Rectal smooth muscle tissue (tissue), 1 donor: ENCODE data around the gene KCNIP2.
A peak's percentile ranks its signal among the peaks of the same experiment; 100 is the strongest.

ENCODE experiments used
- H3K27ac ChIP-seq: one replicate; pipeline ENCODE4 v1.7.0; 2013; ENCODE audit warnings: low read depth, low read length, inconsistent platforms
- H3K27me3 ChIP-seq: one replicate; pipeline ENCODE4 v1.7.0; 2013; ENCODE audit warnings: low read length; ENCODE audit not compliant: control insufficient read depth, insufficient read depth
- H3K36me3 ChIP-seq: one replicate; pipeline ENCODE4 v1.7.0; 2013; ENCODE audit warnings: low read length; ENCODE audit not compliant: control insufficient read depth, insufficient read depth
- H3K4me1 ChIP-seq: one replicate; pipeline ENCODE4 v1.7.0; 2013; ENCODE audit warnings: low read length; ENCODE audit not compliant: control insufficient read depth, insufficient read depth
- H3K4me3 ChIP-seq: one replicate; pipeline ENCODE4 v1.7.0; 2013; ENCODE audit warnings: low read length
- H3K9ac ChIP-seq: one replicate; pipeline ENCODE4 v1.7.0; 2013; ENCODE audit warnings: low read length

KCNIP2 gene

GRCh38 chr10:101843032-101844021 lies at the start of gene KCNIP2:
Gene KCNIP2 (minus strand): TSS chr10:101843800. CDS start chr10:101843568, 232 bp downstream.
- peak within 1 kb of the TSS; percentile 11 for H3K4me3 ChIP-seq
- no peaks in the 10 kb centered on the region for H3K27me3 ChIP-seq
- H3K36me3 ChIP-seq, result no peaks in the 10 kb centered on the region
- peaks cover 5% of the 10 kb centered on the region for H3K4me1 ChIP-seq
- no peak within 1 kb of the TSS for H3K9ac ChIP-seq
- H3K27ac ChIP-seq, result no peak within 1 kb of the TSS

- no peaks in the 10 kb centered on the region for H3K36me3 ChIP-seq
- H3K9ac ChIP-seq, result no peak overlapping the region
- H3K27me3 ChIP-seq, result no peaks in the 10 kb centered on the region
- H3K4me1 ChIP-seq, result peaks cover 3% of the 10 kb centered on the region
- H3K4me3 ChIP-seq, result no peak overlapping the region
- H3K27ac ChIP-seq, result no peak overlapping the region
Measured at GRCh38 chr10:101892782-101893391, 49.3 kb upstream of the KCNIP2 start.

GRCh38 chr10:101889256-101890210 lies 45.9 kb upstream of the KCNIP2 start:
- Histone ChIP-seq H3K36me3 (no peaks in the 10 kb centered on the region), H3K27me3 (no peaks in the 10 kb centered on the region), H3K4me3 (no peak overlapping the region), H3K4me1 (no peaks in the 10 kb centered on the region), H3K27ac (no peak overlapping the region), H3K9ac (no peak overlapping the region)

- Histone ChIP-seq H3K36me3 (no peaks in the 10 kb centered on the region), H3K27ac (no peak overlapping the region), H3K4me3 (no peak overlapping the region), H3K27me3 (no peaks in the 10 kb centered on the region), H3K4me1 (no peaks in the 10 kb centered on the region), H3K9ac (no peak overlapping the region)
Measured at GRCh38 chr10:101888251-101888949, 44.8 kb upstream of the KCNIP2 start.

- H3K27ac ChIP-seq, result no peak overlapping the region
- H3K36me3 ChIP-seq, result no peaks in the 10 kb centered on the region
- no peaks in the 10 kb centered on the region for H3K4me1 ChIP-seq
- no peaks in the 10 kb centered on the region for H3K27me3 ChIP-seq
- no peak overlapping the region for H3K9ac ChIP-seq
- no peak overlapping the region for H3K4me3 ChIP-seq
Measured at GRCh38 chr10:101887775-101888174, 44.2 kb upstream of the KCNIP2 start.

- Histone ChIP-seq H3K36me3 (no peaks in the 10 kb centered on the region), H3K4me1 (no peaks in the 10 kb centered on the region), H3K27me3 (no peaks in the 10 kb centered on the region), H3K27ac (no peak overlapping the region), H3K4me3 (no peak overlapping the region), H3K9ac (no peak overlapping the region)
Measured at GRCh38 chr10:101886521-101887312, 43.1 kb upstream of the KCNIP2 start.

GRCh38 chr10:101881036-101881774 lies 37.6 kb upstream of the KCNIP2 start:
- Histone ChIP-seq H3K36me3 (no peaks in the 10 kb centered on the region), H3K4me3 (no peak overlapping the region), H3K4me1 (no peaks in the 10 kb centered on the region), H3K27ac (no peak overlapping the region), H3K9ac (no peak overlapping the region), H3K27me3 (no peaks in the 10 kb centered on the region)

- Histone ChIP-seq H3K4me1 (no peaks in the 10 kb centered on the region), H3K4me3 (no peak overlapping the region), H3K27ac (no peak overlapping the region), H3K27me3 (no peaks in the 10 kb centered on the region), H3K9ac (no peak overlapping the region), H3K36me3 (no peaks in the 10 kb centered on the region)
Measured at GRCh38 chr10:101880232-101880573, 36.6 kb upstream of the KCNIP2 start.

GRCh38 chr10:101879456-101880231 lies 36.0 kb upstream of the KCNIP2 start:
- no peak overlapping the region for H3K9ac ChIP-seq
- H3K4me1 ChIP-seq, result no peaks in the 10 kb centered on the region
- H3K27ac ChIP-seq, result no peak overlapping the region
- H3K27me3 ChIP-seq, result no peaks in the 10 kb centered on the region
- no peaks in the 10 kb centered on the region for H3K36me3 ChIP-seq
- no peak overlapping the region for H3K4me3 ChIP-seq

GRCh38 chr10:101878869-101879268 lies 35.3 kb upstream of the KCNIP2 start:
- Histone ChIP-seq H3K9ac (no peak overlapping the region), H3K36me3 (no peaks in the 10 kb centered on the region), H3K27me3 (no peaks in the 10 kb centered on the region), H3K27ac (no peak overlapping the region), H3K4me1 (no peaks in the 10 kb centered on the region), H3K4me3 (no peak overlapping the region)
